ENCODE results near the gene INPP5E. TPM values are rescaled to one million over a fixed set of nuclear protein-coding genes. Genes with fewer than 3 reads are reported as not detected.
A peak's percentile ranks its signal among the peaks of the same experiment; 100 is the strongest.

The INPP5E gene
- total and polyA plus RNA-seq, 2 donors (not counting 1 experiment from before 2014, with no cell fraction given): 31.0 to 33.1 TPM

DNA sequence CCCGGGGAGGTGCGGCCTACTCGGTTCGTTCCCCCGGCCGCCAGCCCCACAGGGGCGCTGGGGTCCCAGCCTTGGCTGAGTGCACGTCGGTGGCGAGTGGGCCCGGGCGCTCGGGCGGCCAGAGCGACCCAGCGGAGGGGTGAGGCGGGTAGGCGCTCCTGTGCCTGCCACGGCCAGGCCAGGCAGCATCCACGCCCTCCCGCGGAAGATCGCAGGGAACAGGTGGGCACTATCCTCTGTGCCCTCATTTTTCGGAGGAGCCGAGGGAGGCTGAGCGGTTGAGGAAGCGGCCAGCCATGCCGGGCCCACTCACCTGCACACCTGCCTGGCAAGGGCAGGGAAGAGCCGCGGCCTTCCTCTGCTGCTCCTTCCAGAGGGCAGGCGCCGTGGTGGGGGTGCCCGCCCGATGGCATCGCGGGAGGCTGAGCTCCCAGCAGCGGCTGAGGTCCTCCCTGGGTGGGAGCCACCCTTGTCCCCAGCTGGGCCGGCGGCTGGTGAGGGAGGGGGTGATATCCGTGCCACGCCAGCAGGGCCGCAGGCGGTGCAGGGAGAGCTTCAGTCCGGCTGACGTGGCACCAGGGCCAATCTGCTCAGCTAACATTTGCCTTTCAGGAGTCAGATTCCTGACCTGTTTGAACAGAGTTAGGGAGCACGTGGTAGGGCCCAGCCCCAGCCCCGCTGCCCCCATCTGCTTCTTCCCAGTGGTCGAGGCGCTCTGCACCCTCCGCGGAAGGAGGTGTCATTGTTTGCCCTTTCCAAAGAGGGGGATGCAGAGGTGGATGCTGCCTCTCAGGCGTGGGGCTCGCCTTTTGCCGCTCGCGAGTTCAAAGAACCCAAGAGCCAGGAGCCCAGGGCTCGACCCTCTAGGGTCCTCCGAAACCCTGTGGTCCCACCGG is 44.8 kb upstream of the INPP5E start:
- H3K79me2 ChIP-seq (ENCODE audit: control insufficient read depth, insufficient read depth, low read length): peaks cover 31% of the 10 kb centered on the region
- ATAC-seq (ENCODE audit: low read depth) (no peak), DNase-seq (no peak)
- H3K27me3 ChIP-seq (replicated peaks in 1 of 4; ENCODE audit: control extremely low read depth in 1 of 4, control insufficient read depth in 3 of 4, insufficient read depth in 4 of 4, low read length in 3 of 4): peaks cover 0 to 10% (median 2%) of the 10 kb centered on the region in 4 experiments
- WGBS (ENCODE audit: insufficient coverage): 40% methylated on average over 59 of the region's 59 CpGs
- ChIA-PET CTCF (interaction anchor here (0.7 to 9.0 kb wide), 12 partner anchors 44 to 188 kb away, joined by 3 to 153 read pairs (median 6); no protein-coding TSS in a partner anchor), POLR2A (interaction anchor here (0.8 to 1.0 kb wide), 3 partner anchors 55 to 216 kb away, joined by 3 to 4 read pairs (median 3); no protein-coding TSS in a partner anchor)
- Mint-ChIP-seq H3K27me3 (no peaks in the 10 kb centered on the region), H3K4me3 (peak overlapping the region; percentile 71), H3K9me3 (ENCODE audit: insufficient read depth) (no peaks in the 10 kb centered on the region), H3K4me1 (peaks cover 30% of the 10 kb centered on the region), H3K27ac (peak overlapping the region; percentile 67)
- peak overlapping the region in 4 of 5 experiments; percentile 59 to 75 (median 65) for H3K4me3 ChIP-seq (ENCODE audit: control extremely low read depth in 1 of 5, extremely low read depth in 1 of 5, insufficient read depth in 1 of 5, low read depth in 2 of 5, low read length in 4 of 5)
- no peaks in the 10 kb centered on the region for H3K9me3 ChIP-seq (ENCODE audit: control extremely low read depth in 1 of 3, control insufficient read depth in 2 of 3, insufficient read depth in 1 of 3, low read length in 2 of 3)
- peaks cover 45% of the 10 kb centered on the region for H4K20me1 ChIP-seq (ENCODE audit: control insufficient read depth, insufficient read depth, low read length, poor library complexity, severe bottlenecking)
- no peaks in the 10 kb centered on the region for H3K36me3 ChIP-seq (replicated peaks in 1 of 2; ENCODE audit: control extremely low read depth in 1 of 2, control insufficient read depth in 1 of 2, extremely low read depth in 1 of 2, insufficient read depth in 2 of 2, low read length in 1 of 2)
- peaks cover 25 to 32% of the 10 kb centered on the region in 2 donors for H3K4me1 ChIP-seq (ENCODE audit: control insufficient read depth in 2 of 2, insufficient read depth in 2 of 2, low read length in 2 of 2)
- peak overlapping the region; percentile 79 for H3K9ac ChIP-seq (ENCODE audit: low read length)
- intact Hi-C loops (cut with micrococcal nuclease): loop anchor here (5.0 kb wide), 1 partner anchor 508 kb away; the partner anchor contains the start of gene PAXX
- peak overlapping the region; percentile 99 for H3K4me2 ChIP-seq (replicated peaks; ENCODE audit: low read depth, low read length, poor library complexity, severe bottlenecking)
- H2AFZ ChIP-seq (ENCODE audit: insufficient read depth, low read depth, low read length, poor library complexity, severe bottlenecking): peak overlapping the region; percentile 72
- TF ChIP-seq, protein P1, sequence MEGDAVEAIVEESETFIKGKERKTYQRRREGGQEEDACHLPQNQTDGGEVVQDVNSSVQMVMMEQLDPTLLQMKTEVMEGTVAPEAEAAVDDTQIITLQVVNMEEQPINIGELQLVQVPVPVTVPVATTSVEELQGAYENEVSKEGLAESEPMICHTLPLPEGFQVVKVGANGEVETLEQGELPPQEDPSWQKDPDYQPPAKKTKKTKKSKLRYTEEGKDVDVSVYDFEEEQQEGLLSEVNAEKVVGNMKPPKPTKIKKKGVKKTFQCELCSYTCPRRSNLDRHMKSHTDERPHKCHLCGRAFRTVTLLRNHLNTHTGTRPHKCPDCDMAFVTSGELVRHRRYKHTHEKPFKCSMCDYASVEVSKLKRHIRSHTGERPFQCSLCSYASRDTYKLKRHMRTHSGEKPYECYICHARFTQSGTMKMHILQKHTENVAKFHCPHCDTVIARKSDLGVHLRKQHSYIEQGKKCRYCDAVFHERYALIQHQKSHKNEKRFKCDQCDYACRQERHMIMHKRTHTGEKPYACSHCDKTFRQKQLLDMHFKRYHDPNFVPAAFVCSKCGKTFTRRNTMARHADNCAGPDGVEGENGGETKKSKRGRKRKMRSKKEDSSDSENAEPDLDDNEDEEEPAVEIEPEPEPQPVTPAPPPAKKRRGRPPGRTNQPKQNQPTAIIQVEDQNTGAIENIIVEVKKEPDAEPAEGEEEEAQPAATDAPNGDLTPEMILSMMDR (IDR thresholded peaks at IDR 0.05): no peak
- TF ChIP-seq EZH2 (IDR thresholded peaks at IDR 0.05; ENCODE audit: borderline replicate concordance, insufficient read depth, low read depth, low read length, poor library complexity, severe bottlenecking): no peak
- peak overlapping the region in 1 of 2 donors; percentile 98 for H3K27ac ChIP-seq (ENCODE audit: low read length in 2 of 2)
